NCI-H146 (cell line): ENCODE data around the gene PXDN.
"Not testable (repeated sequence)": the region's sequence is repeated elsewhere in the genome, so short reads cannot be mapped to it uniquely, and the experiment has no call there.

ENCODE experiments used
- DNase-seq: peaks from one replicate; lab custom pipeline; 2025; lab: John Stamatoyannopoulos, UW

Gene PXDN

GRCh38 chr2:1774929-1775328, 30.6 kb upstream of the PXDN start:
- no peak for DNase-seq

- no peak for DNase-seq
Measured at GRCh38 chr2:1773883-1774282, 29.6 kb upstream of the PXDN start.

- DNase-seq, result no peak
Measured at GRCh38 chr2:1772471-1773267, 28.4 kb upstream of the PXDN start.

- DNase-seq, result no peak
Measured at GRCh38 chr2:1771626-1772280, 27.4 kb upstream of the PXDN start.

GRCh38 chr2:1770566-1771380, 26.5 kb upstream of the PXDN start:
- no peak for DNase-seq

- DNase-seq, result peak; percentile 71
Measured at GRCh38 chr2:1769703-1770422, 25.5 kb upstream of the PXDN start.

- no peak for DNase-seq
Measured at GRCh38 chr2:1767939-1768691, 23.8 kb upstream of the PXDN start.

- DNase-seq, result no peak
Measured at GRCh38 chr2:1766851-1767811, 22.8 kb upstream of the PXDN start.

GRCh38 chr2:1766425-1766824, 22.1 kb upstream of the PXDN start:
- no peak for DNase-seq

GRCh38 chr2:1765201-1765600, 20.9 kb upstream of the PXDN start:
- DNase-seq, result not testable (repeated sequence)

GRCh38 chr2:1759611-1759930, 15.3 kb upstream of the PXDN start:
- DNase-seq, result no peak

- DNase-seq, result no peak
Measured at GRCh38 chr2:1758774-1759610, 14.7 kb upstream of the PXDN start.

- DNase-seq, result no peak
Measured at GRCh38 chr2:1758171-1758570, 13.9 kb upstream of the PXDN start.

GRCh38 chr2:1757567-1757966, 13.3 kb upstream of the PXDN start:
- DNase-seq, result no peak

GRCh38 chr2:1757146-1757545, 12.8 kb upstream of the PXDN start:
- DNase-seq, result not testable (repeated sequence)

- DNase-seq, result no peak
Measured at GRCh38 chr2:1756456-1756855, 12.1 kb upstream of the PXDN start.

GRCh38 chr2:1755436-1756191, 11.3 kb upstream of the PXDN start:
- DNase-seq, result no peak

GRCh38 chr2:1754461-1755170, 10.3 kb upstream of the PXDN start:
- no peak for DNase-seq
